ENCODE results near the gene LRFN3.
"Not testable (repeated sequence)": the region's sequence is repeated elsewhere in the genome, so short reads cannot be mapped to it uniquely, and the experiment has no call there.

LRFN3 gene
- 7.9 to 16.1 reads per million in 2 experiments for total RNA-seq

- no peak for DNase-seq (ENCODE audit: low read depth)
These were observed at the start of gene LRFN3 for GRCh38 chr19:35935911-35936737. Gene LRFN3, plus strand, starts transcription at chr19:35936374. Its CDS starts 3,052 bp downstream, at chr19:35939426.

- no peak for DNase-seq (ENCODE audit: low read depth)
These were observed 49.0 kb upstream of the LRFN3 start for GRCh38 chr19:35887197-35887596.

- no peak for DNase-seq (ENCODE audit: low read depth)
These were observed 47.8 kb upstream of the LRFN3 start for GRCh38 chr19:35888398-35888797.

GRCh38 chr19:35889370-35890112, 46.6 kb upstream of the LRFN3 start:
- no peak for DNase-seq (ENCODE audit: low read depth)

- DNase-seq (ENCODE audit: low read depth): no peak
These were observed 46.0 kb upstream of the LRFN3 start for GRCh38 chr19:35890113-35890650.

GRCh38 chr19:35891819-35892218, 44.4 kb upstream of the LRFN3 start:
- DNase-seq (ENCODE audit: low read depth): not testable (repeated sequence)

- DNase-seq (ENCODE audit: low read depth): no peak
These were observed 41.8 kb upstream of the LRFN3 start for GRCh38 chr19:35894342-35894741.

- no peak for DNase-seq (ENCODE audit: low read depth)
These were observed 40.1 kb upstream of the LRFN3 start for GRCh38 chr19:35895911-35896642.

- DNase-seq (ENCODE audit: low read depth): no peak
These were observed 39.5 kb upstream of the LRFN3 start for GRCh38 chr19:35896643-35897040.

- DNase-seq (ENCODE audit: low read depth): no peak
These were observed 38.3 kb upstream of the LRFN3 start for GRCh38 chr19:35897706-35898451.

GRCh38 chr19:35898499-35898809, 37.7 kb upstream of the LRFN3 start:
- no peak for DNase-seq (ENCODE audit: low read depth)

- DNase-seq (ENCODE audit: low read depth): peak; percentile 84
These were observed 36.5 kb upstream of the LRFN3 start for GRCh38 chr19:35899547-35900214.

GRCh38 chr19:35901055-35901644, 35.0 kb upstream of the LRFN3 start:
- no peak for DNase-seq (ENCODE audit: low read depth)

- peak; percentile 47 for DNase-seq (ENCODE audit: low read depth)
These were observed 34.1 kb upstream of the LRFN3 start, which contains the start of gene HCST for GRCh38 chr19:35901854-35902661. Gene HCST, plus strand, starts transcription at chr19:35902529. Its CDS starts 65 bp downstream, at chr19:35902594.

GRCh38 chr19:35902870-35903475, 33.2 kb upstream of the LRFN3 start:
- no peak for DNase-seq (ENCODE audit: low read depth)

- peak; percentile 80 for DNase-seq (ENCODE audit: low read depth)
These were observed 32.5 kb upstream of the LRFN3 start for GRCh38 chr19:35903550-35904179.

- DNase-seq (ENCODE audit: low read depth): no peak
These were observed 31.7 kb upstream of the LRFN3 start for GRCh38 chr19:35904311-35905068.

- no peak for DNase-seq (ENCODE audit: low read depth)
These were observed 30.9 kb upstream of the LRFN3 start for GRCh38 chr19:35905178-35905727.

Measured in T follicular helper cell (primary cell).